Caco-2 (cell line): ENCODE results near the gene SVIL. TPM values are rescaled to one million over a fixed set of nuclear protein-coding genes. Genes with fewer than 3 reads are reported as not detected.
"Not testable (repeated sequence)": the region's sequence is repeated elsewhere in the genome, so short reads cannot be mapped to it uniquely, and the experiment has no call there.

Experiments
- BruUV-seq: library from RNA; stranded (reverse); fragments of 400-500 nt; replicated peaks from 2 replicates; lab custom pipeline; 2021; lab: Mats Ljungman, UMichigan
- CTCF ChIA-PET: fragments of 300-600 bp; sonication (Branson Sonifier 250); formaldehyde crosslinking; loops from one replicate; lab custom pipeline; 2022; ENCODE audit warnings: antibody characterized with exemption; lab: Charles Lee
- POLR2A ChIA-PET: fragments of 300-600 bp; sonication (Branson Sonifier 250); formaldehyde crosslinking; loops from one replicate; lab custom pipeline; 2022; ENCODE audit warnings: antibody characterized with exemption; lab: Charles Lee
- DNase-seq, 2 experiments: peaks; one replicate each; pipeline versions ENCODE4 v3.0.0 to v3.0.0-alpha.2; 2020 to 2022
- H3K27me3 ChIP-seq: replicated peaks from 2 replicates; pipeline ENCODE4 v1.6.0; 2011; ENCODE audit warnings: low read length; ENCODE audit not compliant: control insufficient read depth, insufficient read depth
- H3K36me3 ChIP-seq: 2 replicates; pipeline ENCODE4 v1.5.1; 2011; ENCODE audit warnings: low read length; ENCODE audit not compliant: control insufficient read depth, insufficient read depth
- H3K4me1 ChIP-seq: fragments of 250-450 bp; sonication (Bioruptor Pico); 2 replicates; pipeline ENCODE4 v1.5.1; 2020; ENCODE audit warnings: mild to moderate bottlenecking
- H3K4me3 ChIP-seq: 2 replicates; pipeline ENCODE4 v1.5.1; 2011; ENCODE audit warnings: low read depth, mild to moderate bottlenecking, control low read depth, low read length
- H3K9me3 ChIP-seq: fragments of 250-450 bp; sonication (Bioruptor Pico); 2 replicates; pipeline ENCODE4 v1.5.1; 2020; ENCODE audit warnings: mild to moderate bottlenecking, moderate library complexity
- H3K27ac Mint-ChIP-seq: one replicate; pipeline ENCODE4 v1.8.0; 2022; ENCODE audit warnings: mixed read lengths; ENCODE audit not compliant: unreplicated experiment
- H3K27me3 Mint-ChIP-seq: one replicate; pipeline ENCODE4 v1.8.0; 2022; ENCODE audit warnings: mixed read lengths; ENCODE audit not compliant: insufficient read depth, unreplicated experiment
- H3K36me3 Mint-ChIP-seq: one replicate; pipeline ENCODE4 v1.8.0; 2022; ENCODE audit warnings: mild to moderate bottlenecking, mixed read lengths; ENCODE audit not compliant: insufficient read depth, unreplicated experiment
- H3K4me1 Mint-ChIP-seq: one replicate; pipeline ENCODE4 v1.8.0; 2022; ENCODE audit warnings: low read depth, mixed read lengths; ENCODE audit not compliant: unreplicated experiment
- H3K4me3 Mint-ChIP-seq: one replicate; pipeline ENCODE4 v1.8.0; 2022; ENCODE audit warnings: mild to moderate bottlenecking, moderate library complexity, mixed read lengths; ENCODE audit not compliant: unreplicated experiment
- H3K9me3 Mint-ChIP-seq: one replicate; pipeline ENCODE4 v1.8.0; 2022; ENCODE audit warnings: mixed read lengths; ENCODE audit not compliant: unreplicated experiment
- intact Hi-C: fragments of 100-400 bp; cut with micrococcal nuclease; formaldehyde crosslinking; loops from one replicate; pipeline ENCODE4 v1.10.0; 2022; ENCODE audit not compliant: unreplicated experiment
- total RNA-seq: library from RNA; stranded (reverse); gene quantifications from 2 replicates; pipeline ENCODE4 v1.2.3, GENCODE V29; 2022
- TF ChIP-seq, protein P1 (sequence below), 2 experiments: fragments of 200-600 bp in 1 of 2; IDR thresholded peaks; 1 replicate in 1 of 2; 2 replicates in 1 of 2; pipeline versions ENCODE4 v1.5.1 to v1.8.0; 2011 to 2022; ENCODE audit warnings: antibody characterized with exemption in 1 of 2, control low read depth in 1 of 2, inconsistent platforms in 1 of 2, low read depth in 1 of 2, low read length in 1 of 2, mild to moderate bottlenecking in 1 of 2, moderate library complexity in 1 of 2; ENCODE audit not compliant: insufficient read depth in 1 of 2, severe bottlenecking in 1 of 2, unreplicated experiment in 1 of 2

Gene SVIL
- total RNA-seq, 1 experiment from 2014 or later: 54.4 TPM

DNA sequence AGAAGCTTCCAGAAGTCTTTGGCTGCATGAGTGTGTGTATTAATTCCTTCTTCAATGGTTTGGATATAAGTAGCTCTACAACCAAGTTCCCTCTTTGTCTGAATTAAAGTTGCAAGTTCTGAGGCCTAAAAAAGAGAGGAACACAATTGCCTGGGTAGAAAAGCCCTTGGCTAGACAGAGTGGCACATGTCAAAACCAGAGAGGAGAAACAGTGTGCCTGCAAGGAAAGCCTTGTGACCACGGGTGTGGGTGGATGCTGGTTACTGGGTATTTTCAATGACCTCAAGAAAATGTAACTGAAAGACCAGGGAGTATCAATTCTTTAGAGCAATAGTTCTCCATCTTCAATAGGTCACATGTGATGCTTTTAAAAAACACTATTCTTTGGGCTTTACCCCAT lies 148.3 kb downstream of the SVIL start:
- BruUV-seq: no TSS peak
- H3K9me3 Mint-ChIP-seq: no peaks in the 10 kb centered on the region
- intact Hi-C loops: no loop called here

DNA sequence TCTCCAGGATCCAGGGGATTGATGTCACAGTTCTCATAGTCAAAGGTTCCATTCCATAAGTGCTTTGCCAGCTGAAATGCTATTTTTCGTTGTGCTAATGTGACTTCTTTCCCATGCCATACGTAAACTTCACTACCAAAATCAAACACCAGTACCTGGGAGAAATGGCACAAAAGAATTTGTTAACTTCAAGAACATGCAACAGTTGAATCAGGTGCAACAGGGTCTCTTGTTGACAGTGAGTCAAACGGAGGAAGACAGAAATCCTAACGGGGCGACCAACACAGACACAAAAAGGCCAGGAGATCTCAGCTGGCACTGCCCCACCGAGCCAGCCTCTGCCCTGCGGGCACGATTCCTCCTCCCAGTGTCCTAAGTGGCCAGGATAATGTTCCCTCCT lies 150.1 kb downstream of the SVIL start:
- H3K4me3 ChIP-seq, intact Hi-C loops, H3K27ac Mint-ChIP-seq, POLR2A ChIA-PET, CTCF ChIA-PET, H3K4me1 Mint-ChIP-seq, H3K9me3 Mint-ChIP-seq, H3K36me3 ChIP-seq, DNase-seq, BruUV-seq, H3K27me3 Mint-ChIP-seq, H3K4me3 Mint-ChIP-seq, H3K27me3 ChIP-seq, H3K4me1 ChIP-seq, H3K9me3 ChIP-seq: not testable (repeated sequence)
- peaks cover 90% of the 10 kb centered on the region for H3K36me3 Mint-ChIP-seq

More for the DNA sequence above, 148.3 kb downstream of the SVIL start:
- H3K27me3 Mint-ChIP-seq: no peaks in the 10 kb centered on the region
- no peak for DNase-seq
- Histone ChIP-seq H3K4me1 (no peaks in the 10 kb centered on the region), H3K27me3 (no peaks in the 10 kb centered on the region), H3K4me3 (no peak overlapping the region), H3K9me3 (no peaks in the 10 kb centered on the region), H3K36me3 (peaks cover 4% of the 10 kb centered on the region; the same call in 1 of the 2 replicates)
- no peak overlapping the region for H3K27ac Mint-ChIP-seq
- no peak overlapping the region for H3K4me3 Mint-ChIP-seq
- peaks cover 90% of the 10 kb centered on the region for H3K36me3 Mint-ChIP-seq
- ChIA-PET CTCF (no interaction called here), POLR2A (no interaction called here)
- H3K4me1 Mint-ChIP-seq: no peaks in the 10 kb centered on the region
- TF ChIP-seq, protein P1, sequence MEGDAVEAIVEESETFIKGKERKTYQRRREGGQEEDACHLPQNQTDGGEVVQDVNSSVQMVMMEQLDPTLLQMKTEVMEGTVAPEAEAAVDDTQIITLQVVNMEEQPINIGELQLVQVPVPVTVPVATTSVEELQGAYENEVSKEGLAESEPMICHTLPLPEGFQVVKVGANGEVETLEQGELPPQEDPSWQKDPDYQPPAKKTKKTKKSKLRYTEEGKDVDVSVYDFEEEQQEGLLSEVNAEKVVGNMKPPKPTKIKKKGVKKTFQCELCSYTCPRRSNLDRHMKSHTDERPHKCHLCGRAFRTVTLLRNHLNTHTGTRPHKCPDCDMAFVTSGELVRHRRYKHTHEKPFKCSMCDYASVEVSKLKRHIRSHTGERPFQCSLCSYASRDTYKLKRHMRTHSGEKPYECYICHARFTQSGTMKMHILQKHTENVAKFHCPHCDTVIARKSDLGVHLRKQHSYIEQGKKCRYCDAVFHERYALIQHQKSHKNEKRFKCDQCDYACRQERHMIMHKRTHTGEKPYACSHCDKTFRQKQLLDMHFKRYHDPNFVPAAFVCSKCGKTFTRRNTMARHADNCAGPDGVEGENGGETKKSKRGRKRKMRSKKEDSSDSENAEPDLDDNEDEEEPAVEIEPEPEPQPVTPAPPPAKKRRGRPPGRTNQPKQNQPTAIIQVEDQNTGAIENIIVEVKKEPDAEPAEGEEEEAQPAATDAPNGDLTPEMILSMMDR (IDR thresholded peaks at IDR 0.05; ENCODE audit: insufficient read depth in 1 of 2, low read depth in 1 of 2, low read length in 1 of 2, severe bottlenecking in 1 of 2, unreplicated experiment in 1 of 2): no peak

DNA sequence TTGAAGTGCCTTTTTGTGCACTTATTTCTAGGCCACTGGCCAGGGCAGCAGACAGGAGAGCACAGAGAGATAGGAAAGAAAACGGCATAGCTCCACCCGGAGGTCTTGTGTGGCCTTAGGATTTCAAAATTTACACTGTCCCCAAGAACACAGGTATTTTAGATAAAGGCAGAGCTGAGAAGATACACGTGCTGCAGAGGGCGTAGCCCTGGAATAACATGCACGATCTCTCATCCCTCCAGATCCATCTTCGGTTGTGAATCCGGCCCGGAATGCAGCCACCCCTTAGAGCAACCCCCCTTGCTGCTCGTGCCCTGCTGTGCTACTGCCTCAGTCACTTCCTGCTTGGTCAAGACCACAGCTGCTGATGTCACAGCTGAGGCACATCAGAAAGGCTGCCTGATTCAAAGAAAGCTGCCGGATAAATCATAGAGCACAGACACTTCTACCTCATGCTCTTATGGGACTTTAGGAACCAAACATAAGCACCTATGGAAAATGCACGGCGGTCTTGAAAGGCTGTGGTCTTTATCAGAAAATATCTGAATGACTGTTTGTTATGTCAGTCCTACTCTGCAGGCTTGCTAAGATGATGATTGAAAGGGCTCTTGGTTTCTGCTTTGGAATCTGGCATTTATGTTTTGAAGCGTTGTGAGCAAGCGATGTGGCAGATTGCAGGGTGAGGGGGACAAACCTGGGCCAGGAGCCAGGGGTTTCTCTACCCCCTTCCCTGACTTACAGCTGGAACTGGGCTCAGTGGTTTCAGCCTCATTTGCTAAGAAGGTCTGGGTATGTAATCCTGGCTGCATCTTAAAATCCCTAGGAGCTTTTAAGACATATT lies 152.0 kb downstream of the SVIL start:
- H3K27ac Mint-ChIP-seq: peak overlapping the region; percentile 45
- POLR2A ChIA-PET: no interaction called here
- peaks cover 6% of the 10 kb centered on the region for H3K36me3 ChIP-seq
- no peaks in the 10 kb centered on the region for H3K4me1 ChIP-seq
- H3K9me3 Mint-ChIP-seq: no peaks in the 10 kb centered on the region
- no peak overlapping the region for H3K4me3 Mint-ChIP-seq
- no peaks in the 10 kb centered on the region for H3K27me3 ChIP-seq
- BruUV-seq: no TSS peak
- TF ChIP-seq, protein P1 (IDR thresholded peaks at IDR 0.05; ENCODE audit: insufficient read depth in 1 of 2, low read depth in 1 of 2, low read length in 1 of 2, severe bottlenecking in 1 of 2, unreplicated experiment in 1 of 2): peak in 1 of 2 experiments; percentile 21
- no peaks in the 10 kb centered on the region for H3K9me3 ChIP-seq
- CTCF ChIA-PET: interaction anchor here (0.8 to 1.2 kb wide), 3 partner anchors 14 to 104 kb away, joined by 3 read pairs; no protein-coding TSS in a partner anchor
- intact Hi-C loops: no loop called here
- H3K4me1 Mint-ChIP-seq: no peaks in the 10 kb centered on the region
- H3K36me3 Mint-ChIP-seq: peaks cover 90% of the 10 kb centered on the region
- DNase-seq: peak in 1 of 2 experiments; percentile 18
- H3K4me3 ChIP-seq: no peak overlapping the region
- no peaks in the 10 kb centered on the region for H3K27me3 Mint-ChIP-seq
